ENCODE data around the gene FIBCD1.

- TF ChIP-seq CTCF (conservative IDR thresholded peaks at IDR 0.05; ENCODE audit: low read length), result no peak
- no peak for TF ChIP-seq EZH2phosphoT487 (IDR thresholded peaks at IDR 0.05; ENCODE audit: borderline replicate concordance, low read depth, low read length)
These were observed 50.7 kb downstream of the FIBCD1 start for GRCh38 chr9:130888146-130888885.

All from OCI-LY7 (cell line).